ENCODE measurements around the gene LRP1.

The LRP1 gene

GRCh38 chr12:57127726-57128518 lies at the start of gene LRP1:
TSS of gene LRP1 (plus strand) at chr12:57128483. CDS start at chr12:57128965, 482 bp downstream.
- peak; percentile 77 for DNase-seq

- DNase-seq: peak; percentile 100
These were observed 49.5 kb upstream of the LRP1 start, which contains the start of gene NEMP1 for GRCh38 chr12:57078519-57079404. TSS of gene NEMP1 (minus strand) at chr12:57078791. CDS start at chr12:57078745, 46 bp downstream.

- DNase-seq: no peak
These were observed 48.5 kb upstream of the LRP1 start for GRCh38 chr12:57079821-57080220.

GRCh38 chr12:57080855-57081254 lies 47.4 kb upstream of the LRP1 start:
- DNase-seq: no peak

- DNase-seq: no peak
These were observed 42.2 kb upstream of the LRP1 start for GRCh38 chr12:57085999-57086492.

- peak; percentile 43 for DNase-seq
These were observed 41.7 kb upstream of the LRP1 start for GRCh38 chr12:57086493-57087009.

GRCh38 chr12:57087010-57087690 lies 41.1 kb upstream of the LRP1 start:
- peak; percentile 89 for DNase-seq

GRCh38 chr12:57087691-57088353 lies 40.5 kb upstream of the LRP1 start:
- peak; percentile 72 for DNase-seq

- peak; percentile 96 for DNase-seq
These were observed 39.7 kb upstream of the LRP1 start, which contains the start of gene NAB2 for GRCh38 chr12:57088354-57089270. TSS of gene NAB2 (plus strand) at chr12:57089114. CDS start at chr12:57089272, 158 bp downstream.

- peak; percentile 35 for DNase-seq
These were observed 38.7 kb upstream of the LRP1 start for GRCh38 chr12:57089271-57090245.

- no peak for DNase-seq
These were observed 37.8 kb upstream of the LRP1 start for GRCh38 chr12:57090490-57090889.

- DNase-seq: no peak
These were observed 37.2 kb upstream of the LRP1 start for GRCh38 chr12:57090924-57091637.

GRCh38 chr12:57091638-57092528 lies 36.4 kb upstream of the LRP1 start:
- DNase-seq: no peak

GRCh38 chr12:57092529-57092862 lies 35.8 kb upstream of the LRP1 start:
- no peak for DNase-seq

- no peak for DNase-seq
These were observed 35.3 kb upstream of the LRP1 start for GRCh38 chr12:57092876-57093414.

GRCh38 chr12:57093415-57094207 lies 34.7 kb upstream of the LRP1 start:
- peak; percentile 50 for DNase-seq

All from CD4-positive, alpha-beta T cell treated with Interleukin-4 for 4 hours (primary cell).